Panc1 (cell line): Measurements from ENCODE around the gene FLRT1. TPM values are rescaled to one million over a fixed set of nuclear protein-coding genes. Genes with fewer than 3 reads are reported as not detected.

Source experiments
- ATAC-seq: fragments of 200-7000 bp; cut with Tn5 transposase; 2 replicates; pipeline ENCODE4 v1.9.1; 2020; ENCODE audit warnings: mild to moderate bottlenecking, moderate library complexity
- BruUV-seq: library from RNA; stranded (reverse); fragments of 400-500 nt; replicated peaks from 2 replicates; lab custom pipeline; 2021; lab: Mats Ljungman, UMichigan
- CTCF ChIA-PET: fragments of 300-600 bp; sonication (Branson Sonifier 250); formaldehyde crosslinking; loops from one replicate; lab custom pipeline; 2022; ENCODE audit warnings: antibody characterized with exemption; lab: Charles Lee
- POLR2A ChIA-PET: fragments of 300-600 bp; sonication (Branson Sonifier 250); formaldehyde crosslinking; loops from one replicate; lab custom pipeline; 2022; ENCODE audit warnings: antibody characterized with exemption; lab: Charles Lee
- DNase-seq: peaks from one replicate; pipeline ENCODE4 v3.0.0-alpha.2; 2010; ENCODE audit warnings: low read depth, low spot score
- H3K27ac ChIP-seq: 2 replicates; pipeline ENCODE4 v1.5.1; 2011; ENCODE audit warnings: mild to moderate bottlenecking, low read length, inconsistent platforms
- H3K27me3 ChIP-seq: fragments of 200-500 bp; sonication (Bioruptor generic); 2 replicates; pipeline ENCODE4 v1.6.0; 2014; ENCODE audit warnings: low read length, inconsistent platforms; ENCODE audit not compliant: control insufficient read depth, insufficient read depth
- H3K36me3 ChIP-seq: fragments of 200-500 bp; sonication (Bioruptor generic); 2 replicates; pipeline ENCODE4 v1.5.1; 2014; ENCODE audit warnings: inconsistent platforms, mild to moderate bottlenecking, low read length, moderate library complexity; ENCODE audit not compliant: control insufficient read depth, insufficient read depth
- H3K4me1 ChIP-seq: 2 replicates; pipeline ENCODE4 v1.5.1; 2011; ENCODE audit warnings: inconsistent platforms, mild to moderate bottlenecking, low read length, moderate library complexity; ENCODE audit not compliant: control insufficient read depth, insufficient read depth
- H3K4me3 ChIP-seq, 2 experiments: 2 replicates each; pipeline ENCODE4 v1.5.1; 2011 to 2012; ENCODE audit warnings: low read depth in 2 of 2, low read length in 2 of 2, mild to moderate bottlenecking in 2 of 2, inconsistent platforms in 1 of 2, moderate library complexity in 1 of 2
- H3K9me3 ChIP-seq: fragments of 200-500 bp; sonication (Bioruptor generic); 2 replicates; pipeline ENCODE4 v1.5.1; 2014; ENCODE audit warnings: low read depth, mild to moderate bottlenecking, inconsistent platforms, low read length, moderate library complexity; ENCODE audit not compliant: control insufficient read depth, insufficient read depth
- CTCF ChIP-seq: fragments of 450-650 bp; IDR thresholded peaks from 2 replicates; pipeline ENCODE4 v1.5.1; 2017; ENCODE audit warnings: mild to moderate bottlenecking
- POLR2AphosphoS5 ChIP-seq: IDR thresholded peaks from 2 replicates; pipeline ENCODE4 v1.6.1; 2012; ENCODE audit warnings: mild to moderate bottlenecking, low read depth, low read length, moderate library complexity
- REST ChIP-seq, 2 experiments: IDR thresholded peaks; 2 replicates each; pipeline ENCODE4 v1.6.1; 2011 to 2012; ENCODE audit warnings: low read depth in 2 of 2, control low read depth in 1 of 2, low read length in 1 of 2, mild to moderate bottlenecking in 1 of 2, moderate library complexity in 1 of 2; ENCODE audit not compliant: insufficient read depth in 1 of 2
- SIN3A ChIP-seq: IDR thresholded peaks from 2 replicates; pipeline ENCODE4 v1.6.1; 2012; ENCODE audit warnings: low read depth, mild to moderate bottlenecking, low read length, moderate library complexity, borderline replicate concordance; ENCODE audit not compliant: insufficient read depth
- TCF7L2 ChIP-seq: IDR thresholded peaks from 2 replicates; pipeline ENCODE4 v1.6.1; 2011; ENCODE audit warnings: mild to moderate bottlenecking, low read depth, low read length, inconsistent platforms
- in situ Hi-C: cut with HindIII; loops from 2 replicates; pipeline ENCODE4 v1.10.0; 2016; ENCODE audit warnings: low sequenced_read_pairs, low pct_unique_long_range_greater_than_20kb
- intact Hi-C: fragments of 100-400 bp; cut with micrococcal nuclease; formaldehyde crosslinking; loops from one replicate; pipeline ENCODE4 v1.10.0; 2022; ENCODE audit not compliant: unreplicated experiment
- total RNA-seq: library from RNA; stranded (reverse); gene quantifications from one replicate; pipeline ENCODE4 v1.2.1, GENCODE V29; 2021; ENCODE audit not compliant: unreplicated experiment

Gene FLRT1
- total RNA-seq, 1 experiment from 2014 or later = 0.51 TPM

- no TSS peak for BruUV-seq
- ATAC-seq = no peak
Measured at GRCh38 chr11:64034411-64034811, 1.3 kb upstream of the FLRT1 start.

GRCh38 chr11:64035081-64035524 is 628 bp upstream of the FLRT1 start:
- ChIA-PET CTCF (no interaction called here), POLR2A (no interaction called here)
- in situ Hi-C loops = no loop called here
- Histone ChIP-seq H3K27me3 (no peaks in the 10 kb centered on the region), H3K4me3 (peak overlapping the region in 1 of 2 experiments; percentile 5; a peak in 2 of 4 replicates), H3K4me1 (peaks cover 14% of the 10 kb centered on the region), H3K36me3 (no peaks in the 10 kb centered on the region), H3K27ac (no peak overlapping the region), H3K9me3 (no peaks in the 10 kb centered on the region)
- intact Hi-C loops = no loop called here
- no peak for ATAC-seq
- no peak for DNase-seq
- TF ChIP-seq REST (IDR thresholded peaks at IDR 0.05; ENCODE audit: insufficient read depth in 1 of 2, low read depth in 2 of 2, low read length in 1 of 2) = no peak
- no peak for TF ChIP-seq CTCF
- no peak for TF ChIP-seq POLR2AphosphoS5
- TF ChIP-seq SIN3A = no peak
- no peak for TF ChIP-seq TCF7L2
- BruUV-seq = no TSS peak

More at GRCh38 chr11:64034411-64034811, 1.3 kb upstream of the FLRT1 start:
- H3K4me1 ChIP-seq = peaks cover 14% of the 10 kb centered on the region
- TF ChIP-seq TCF7L2 (no peak), SIN3A (no peak), POLR2AphosphoS5 (no peak), CTCF (no peak), REST (IDR thresholded peaks at IDR 0.05; ENCODE audit: insufficient read depth in 1 of 2, low read depth in 2 of 2, low read length in 1 of 2) (no peak)
- in situ Hi-C loops (no loop called here), intact Hi-C loops (no loop called here)
- no peaks in the 10 kb centered on the region for H3K36me3 ChIP-seq
- no peak overlapping the region for H3K27ac ChIP-seq
- H3K9me3 ChIP-seq = no peaks in the 10 kb centered on the region
- POLR2A ChIA-PET = no interaction called here
- no peak overlapping the region for H3K4me3 ChIP-seq
- no peaks in the 10 kb centered on the region for H3K27me3 ChIP-seq
- CTCF ChIA-PET = no interaction called here
- no peak for DNase-seq
